GM19467 (cell line): ENCODE measurements around the gene HERC5.
"Not testable (repeated sequence)": the region's sequence is repeated elsewhere in the genome, so short reads cannot be mapped to it uniquely, and the experiment has no call there.

ENCODE experiments used
- ATAC-seq: cut with Tn5 transposase; IDR thresholded peaks from one replicate; pipeline ENCODE4 v1.9.1; 2021; ENCODE audit warnings: mild to moderate bottlenecking, moderate library complexity; ENCODE audit not compliant: unreplicated experiment

Gene HERC5

GRCh38 chr4:88456670-88457306, at the start of gene HERC5:
HERC5 (plus strand) TSS chr4:88457119; CDS start chr4:88457270, 151 bp downstream.
- ATAC-seq = peak; percentile 91

DNA sequence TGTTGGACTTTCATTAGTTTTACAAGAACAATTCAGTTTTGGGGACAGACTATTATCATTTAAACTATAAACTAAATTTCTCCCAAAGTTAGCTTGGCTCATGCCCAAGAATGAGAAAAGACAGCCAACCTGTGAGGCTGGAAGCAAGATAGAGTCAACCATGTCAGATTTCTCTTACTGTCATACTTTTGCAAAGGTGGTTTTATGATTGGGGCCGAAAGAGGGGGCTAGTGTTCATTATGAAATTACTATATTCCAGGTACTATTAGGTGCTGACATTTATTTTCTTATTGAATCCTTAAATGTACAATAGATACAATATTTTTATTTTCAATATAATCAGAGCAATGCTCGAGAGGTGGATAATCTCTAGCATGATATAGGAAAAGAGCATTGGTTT, 47.7 kb upstream of the HERC5 start:
- no peak for ATAC-seq

DNA sequence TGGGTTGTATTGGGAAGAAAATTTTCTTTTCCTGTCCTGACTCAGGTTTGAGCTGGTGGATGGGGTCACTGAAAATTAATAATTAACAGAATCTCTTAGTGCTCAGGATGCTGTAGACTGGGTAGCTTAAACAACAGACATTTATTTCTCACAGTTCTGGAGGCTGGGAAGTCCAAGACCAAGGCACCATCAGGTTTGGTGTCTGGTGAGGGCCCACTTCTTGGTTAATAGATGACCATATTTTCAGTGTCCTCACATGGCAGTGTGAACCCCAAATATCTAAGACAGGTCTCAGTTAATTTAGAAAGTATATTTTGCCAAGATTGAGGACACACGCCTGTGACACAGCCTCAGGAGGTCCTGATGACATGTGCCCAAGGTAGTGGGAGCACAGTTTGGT, 47.1 kb upstream of the HERC5 start:
- no peak for ATAC-seq

GRCh38 chr4:88411491-88412096, 45.3 kb upstream of the HERC5 start:
- no peak for ATAC-seq

DNA sequence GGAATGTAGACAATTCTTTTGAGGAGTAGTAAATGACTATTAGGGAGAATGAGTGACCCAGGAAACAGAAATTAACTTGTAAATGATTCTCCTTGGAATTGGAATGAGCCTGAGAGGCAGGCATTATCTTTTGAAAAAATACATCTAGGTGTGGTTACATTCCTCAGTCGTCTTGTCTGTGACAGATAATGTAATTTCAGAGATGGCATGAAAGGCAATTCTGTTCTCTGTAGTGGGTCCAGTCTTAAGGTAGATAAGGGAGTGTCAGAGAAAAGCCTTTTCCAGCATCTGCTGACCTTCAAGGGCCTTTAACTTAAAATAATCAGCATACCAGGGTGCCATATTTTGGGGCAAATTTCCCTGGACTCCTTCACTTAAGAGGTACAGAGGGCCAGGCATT, 43.1 kb upstream of the HERC5 start:
- ATAC-seq = no peak

- no peak for ATAC-seq
These were observed 42.2 kb upstream of the HERC5 start for GRCh38 chr4:88414755-88415154.

GRCh38 chr4:88415982-88416381, 40.9 kb upstream of the HERC5 start:
- no peak for ATAC-seq

DNA sequence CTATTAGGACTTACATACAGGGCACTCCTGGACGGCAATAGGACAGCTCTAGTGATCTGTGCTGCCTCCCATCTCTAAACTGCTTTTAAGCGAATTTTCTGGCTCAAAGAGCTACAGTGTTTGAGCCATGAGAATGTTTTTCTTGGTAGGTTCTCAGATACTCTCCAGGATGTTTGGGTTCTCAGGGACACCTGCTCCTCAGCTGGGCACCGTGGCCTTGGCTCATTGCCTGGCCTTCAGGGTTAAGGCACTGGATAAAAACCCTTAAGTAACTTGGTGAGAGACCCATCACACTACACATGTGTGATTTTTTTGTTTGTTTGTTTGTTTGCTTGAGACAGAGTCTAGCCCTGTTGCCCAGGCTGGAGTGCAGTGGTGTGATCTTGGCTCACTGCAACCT, 38.5 kb upstream of the HERC5 start:
- ATAC-seq = no peak

DNA sequence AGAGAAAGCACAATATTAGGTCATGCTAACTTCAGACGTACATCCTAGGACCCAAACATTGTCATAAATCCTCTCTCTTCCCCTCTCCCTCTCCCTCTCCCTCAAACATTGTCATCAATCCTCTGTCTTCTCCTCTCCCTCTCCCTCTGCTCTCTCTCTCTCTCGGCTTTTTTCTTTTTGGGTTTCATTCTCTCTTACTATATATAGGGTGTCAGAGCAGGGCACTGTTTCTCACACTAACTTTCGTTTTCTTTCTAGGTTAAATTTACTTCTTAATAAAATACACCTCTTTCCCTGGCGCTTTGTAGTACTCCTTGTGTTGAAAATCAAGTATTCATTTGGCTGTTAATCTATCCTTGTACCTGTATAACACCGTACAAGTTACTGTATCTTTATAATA, 37.0 kb upstream of the HERC5 start:
- no peak for ATAC-seq

GRCh38 chr4:88420844-88421243, 36.1 kb upstream of the HERC5 start:
- ATAC-seq = no peak

GRCh38 chr4:88422403-88422802, 34.5 kb upstream of the HERC5 start:
- ATAC-seq = no peak

GRCh38 chr4:88429401-88429800, 27.5 kb upstream of the HERC5 start:
- ATAC-seq = no peak

DNA sequence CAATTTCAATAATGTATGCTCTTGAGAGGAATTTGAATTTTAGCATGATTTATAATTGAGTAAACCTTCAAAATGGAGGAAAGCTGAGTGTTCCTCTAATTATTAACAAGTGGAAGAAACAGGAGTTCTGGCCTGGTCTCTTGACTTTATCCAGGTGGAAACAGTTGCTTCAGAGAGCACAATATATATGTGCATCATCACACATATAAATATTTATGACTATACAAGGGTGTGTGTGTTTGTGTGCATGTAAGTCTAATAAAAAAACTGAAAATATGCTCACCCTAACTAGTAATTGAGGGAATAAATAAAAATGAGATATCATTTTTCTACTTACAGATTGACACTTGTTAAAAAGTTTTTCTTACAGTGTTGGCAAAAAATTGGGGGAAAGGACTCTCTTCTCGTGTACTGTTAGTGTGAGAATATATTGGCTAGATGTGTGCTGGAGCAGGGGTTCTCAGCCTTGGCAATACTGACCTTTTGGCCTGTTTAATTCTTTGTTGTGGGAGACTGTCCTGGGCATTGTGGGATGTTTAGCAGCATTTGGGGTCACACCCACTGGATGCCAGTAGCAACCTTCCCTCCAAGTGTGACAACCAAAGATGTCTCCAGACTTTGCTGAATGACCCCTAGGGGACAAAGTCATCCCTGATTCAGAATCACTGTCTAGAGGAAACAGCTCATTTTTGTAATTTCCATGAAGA, 20.8 kb upstream of the HERC5 start:
- no peak for ATAC-seq

- not testable (repeated sequence) for ATAC-seq
These were observed 19.0 kb upstream of the HERC5 start for GRCh38 chr4:88437873-88438272.

GRCh38 chr4:88439161-88439760, 17.7 kb upstream of the HERC5 start:
- ATAC-seq = no peak

GRCh38 chr4:88440146-88440545, 16.8 kb upstream of the HERC5 start:
- ATAC-seq = no peak

- ATAC-seq = no peak
These were observed 15.2 kb upstream of the HERC5 start for GRCh38 chr4:88441696-88442095.

GRCh38 chr4:88442689-88443191, 14.2 kb upstream of the HERC5 start:
- no peak for ATAC-seq

GRCh38 chr4:88443486-88443885, 13.4 kb upstream of the HERC5 start:
- ATAC-seq = no peak

DNA sequence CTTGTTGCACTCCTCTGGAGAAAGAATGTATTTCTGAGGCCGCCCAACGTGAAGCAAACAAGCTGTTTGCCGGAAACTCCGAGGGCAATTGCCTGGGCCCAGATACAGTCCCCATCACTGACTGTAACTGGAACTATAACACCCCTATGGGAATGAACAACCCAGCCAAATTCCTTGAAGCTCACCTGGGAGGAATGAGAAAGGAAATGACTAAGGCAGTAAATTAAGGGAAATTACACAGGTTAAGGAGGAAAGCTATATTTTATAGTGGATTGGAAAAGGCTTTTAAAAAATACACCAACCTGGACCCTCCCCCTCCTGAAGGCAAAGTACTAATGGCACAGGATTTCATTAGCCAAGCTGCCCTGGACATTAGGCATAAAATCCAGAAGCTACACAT, 11.7 kb upstream of the HERC5 start:
- no peak for ATAC-seq

DNA sequence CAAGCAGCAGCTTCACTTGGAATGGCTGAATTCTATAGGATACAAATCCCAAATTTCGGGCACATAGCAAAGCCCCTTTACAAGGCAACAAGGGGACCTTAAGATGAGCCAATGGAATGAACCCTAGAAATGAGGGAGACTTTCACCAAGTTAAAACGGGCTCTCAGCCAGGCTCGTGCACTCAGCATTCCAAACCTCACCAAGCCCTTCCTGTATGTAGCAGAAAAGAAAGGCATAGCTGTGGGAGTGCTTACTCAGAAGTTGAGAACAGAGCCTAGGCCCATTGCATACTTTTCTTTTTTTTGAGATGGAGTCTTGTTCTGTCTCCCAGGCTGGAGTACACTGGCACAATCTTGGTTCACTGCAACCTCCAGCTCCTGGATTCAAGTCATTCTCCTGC, 10.8 kb upstream of the HERC5 start:
- ATAC-seq = no peak
